ENCODE results near the gene ACSF2. TPM values are rescaled to one million over a fixed set of nuclear protein-coding genes. Genes with fewer than 3 reads are reported as not detected.
"Not testable (repeated sequence)": the region's sequence is repeated elsewhere in the genome, so short reads cannot be mapped to it uniquely, and the experiment has no call there.

ACSF2 gene
- total RNA-seq, 4 donors from 2014 or later, result 20.5 to 69.3 (median 31.9) TPM

DNA sequence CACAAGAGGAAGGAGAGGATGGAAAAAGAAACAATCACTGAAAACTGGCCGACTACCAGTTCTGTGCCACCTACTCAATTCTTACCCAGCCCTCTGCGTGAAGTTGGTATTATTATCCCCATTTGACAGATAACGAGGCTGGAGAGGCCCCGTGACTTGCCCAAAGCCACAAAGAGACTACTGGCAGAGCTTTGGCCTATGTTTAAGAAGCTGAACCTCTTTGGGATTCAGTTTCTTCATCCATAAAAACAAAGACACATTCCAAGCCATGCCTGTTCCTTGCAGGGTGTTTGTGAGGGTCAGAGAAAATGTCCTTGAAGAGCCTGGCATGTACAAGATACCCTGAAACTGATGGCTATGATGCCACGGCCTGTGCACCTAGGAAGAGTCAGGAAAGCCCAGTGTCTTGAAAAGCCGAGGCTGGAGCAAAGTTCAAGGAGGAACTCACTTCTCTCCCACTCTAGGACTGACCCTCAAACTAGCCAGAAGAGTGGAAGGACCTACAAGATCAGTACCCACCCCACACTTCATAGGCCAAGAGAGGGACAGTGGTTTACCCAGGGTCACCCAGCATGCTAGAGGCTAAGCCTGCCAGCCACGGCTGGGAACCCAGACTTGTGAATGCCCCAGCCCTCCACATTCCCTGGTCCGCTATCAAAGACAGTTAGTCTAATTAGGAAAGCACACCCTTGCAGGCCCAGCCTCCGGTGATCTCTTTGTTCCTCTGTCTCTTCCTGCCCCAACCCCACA, 1.6 kb upstream of the ACSF2 start:
- 67 to 76% methylated on average over 9 of the region's 9 CpGs for WGBS, 2 donors
- Histone ChIP-seq H3K27ac (peak overlapping the region in 1 of 4 donors; percentile 92), H3K4me1 (peaks cover 0 to 65% (median 36%) of the 10 kb centered on the region in 4 donors)

GRCh38 chr17:50424996-50425681, 879 bp upstream of the ACSF2 start:
- no peak for DNase-seq (ENCODE audit: low spot score in 2 of 2)
- peaks cover 0 to 65% (median 36%) of the 10 kb centered on the region in 4 donors for H3K4me1 ChIP-seq
- H3K4me3 ChIP-seq, result peak overlapping the region; percentile 52 to 88 (median 69)
- no peaks in the 10 kb centered on the region for H3K27me3 ChIP-seq
- 85 to 90% methylated on average over 4 to 6 of the region's 8 CpGs for WGBS, 2 donors
- TF ChIP-seq EP300 (IDR thresholded peaks at IDR 0.05) (no peak), POLR2A (IDR thresholded peaks at IDR 0.05) (no peak)
- TF ChIP-seq, protein P1, sequence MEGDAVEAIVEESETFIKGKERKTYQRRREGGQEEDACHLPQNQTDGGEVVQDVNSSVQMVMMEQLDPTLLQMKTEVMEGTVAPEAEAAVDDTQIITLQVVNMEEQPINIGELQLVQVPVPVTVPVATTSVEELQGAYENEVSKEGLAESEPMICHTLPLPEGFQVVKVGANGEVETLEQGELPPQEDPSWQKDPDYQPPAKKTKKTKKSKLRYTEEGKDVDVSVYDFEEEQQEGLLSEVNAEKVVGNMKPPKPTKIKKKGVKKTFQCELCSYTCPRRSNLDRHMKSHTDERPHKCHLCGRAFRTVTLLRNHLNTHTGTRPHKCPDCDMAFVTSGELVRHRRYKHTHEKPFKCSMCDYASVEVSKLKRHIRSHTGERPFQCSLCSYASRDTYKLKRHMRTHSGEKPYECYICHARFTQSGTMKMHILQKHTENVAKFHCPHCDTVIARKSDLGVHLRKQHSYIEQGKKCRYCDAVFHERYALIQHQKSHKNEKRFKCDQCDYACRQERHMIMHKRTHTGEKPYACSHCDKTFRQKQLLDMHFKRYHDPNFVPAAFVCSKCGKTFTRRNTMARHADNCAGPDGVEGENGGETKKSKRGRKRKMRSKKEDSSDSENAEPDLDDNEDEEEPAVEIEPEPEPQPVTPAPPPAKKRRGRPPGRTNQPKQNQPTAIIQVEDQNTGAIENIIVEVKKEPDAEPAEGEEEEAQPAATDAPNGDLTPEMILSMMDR (IDR thresholded peaks at IDR 0.05), result no peak
- no peaks in the 10 kb centered on the region for H3K9me3 ChIP-seq
- H3K36me3 ChIP-seq, result no peaks in the 10 kb centered on the region
- H3K27ac ChIP-seq, result peak overlapping the region; percentile 57 to 92 (median 83)

More for the DNA sequence above, 1.6 kb upstream of the ACSF2 start:
- no peaks in the 10 kb centered on the region for H3K27me3 ChIP-seq
- no peak for DNase-seq (ENCODE audit: low spot score in 2 of 2)
- no peak overlapping the region for H3K4me3 ChIP-seq
- no peaks in the 10 kb centered on the region for H3K9me3 ChIP-seq
- TF ChIP-seq EP300 (IDR thresholded peaks at IDR 0.05), result no peak
- TF ChIP-seq, protein P1 (IDR thresholded peaks at IDR 0.05), result no peak
- TF ChIP-seq POLR2A (IDR thresholded peaks at IDR 0.05), result no peak
- no peaks in the 10 kb centered on the region for H3K36me3 ChIP-seq

DNA sequence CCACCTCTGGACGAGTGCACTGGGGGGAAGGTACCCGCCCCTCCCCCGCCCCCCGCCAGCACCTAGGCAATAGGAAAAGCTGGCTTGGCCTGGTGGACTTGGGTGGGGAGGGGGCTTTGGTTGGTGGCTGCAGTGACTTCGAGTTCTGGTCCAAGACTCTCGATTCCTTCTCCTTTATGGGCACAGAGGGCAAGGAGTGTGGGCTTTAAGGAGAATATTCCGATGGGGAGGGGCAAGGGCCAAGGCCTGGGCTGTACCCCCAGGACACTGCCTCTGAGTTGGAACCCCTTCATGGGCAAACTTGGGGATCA, 409 bp downstream of the ACSF2 start:
- 0 to 2% methylated on average over 3 to 7 of the region's 7 CpGs for WGBS, 2 donors
- H3K36me3 ChIP-seq, result no peaks in the 10 kb centered on the region
- peak overlapping the region; percentile 57 to 92 (median 83) for H3K27ac ChIP-seq
- H3K4me3 ChIP-seq, result peak overlapping the region; percentile 52 to 88 (median 69)
- TF ChIP-seq, protein P1 (IDR thresholded peaks at IDR 0.05), result no peak
- no peak for TF ChIP-seq EP300 (IDR thresholded peaks at IDR 0.05)
- no peak for TF ChIP-seq POLR2A (IDR thresholded peaks at IDR 0.05)
- no peaks in the 10 kb centered on the region for H3K27me3 ChIP-seq
- DNase-seq (ENCODE audit: low spot score in 2 of 2), result no peak
- peaks cover 0 to 54% (median 27%) of the 10 kb centered on the region in 4 donors for H3K4me1 ChIP-seq
- H3K9me3 ChIP-seq, result no peaks in the 10 kb centered on the region

GRCh38 chr17:50426814-50427787, 1.1 kb downstream of the ACSF2 start:
- Histone ChIP-seq H3K27me3 (no peaks in the 10 kb centered on the region), H3K9me3 (no peaks in the 10 kb centered on the region), H3K27ac (peak overlapping the region; percentile 57 to 92 (median 83)), H3K4me3 (peak overlapping the region; percentile 52 to 88 (median 69)), H3K4me1 (peaks cover 0 to 47% (median 24%) of the 10 kb centered on the region in 4 donors), H3K36me3 (no peaks in the 10 kb centered on the region)
- TF ChIP-seq, protein P1 (IDR thresholded peaks at IDR 0.05), result peak in 1 of 5 experiments; percentile 25
- TF ChIP-seq POLR2A (IDR thresholded peaks at IDR 0.05), result no peak
- no peak for DNase-seq (ENCODE audit: low spot score in 2 of 2)
- WGBS, 2 donors, result 17 to 19% methylated on average over 4 of the region's 4 CpGs

DNA sequence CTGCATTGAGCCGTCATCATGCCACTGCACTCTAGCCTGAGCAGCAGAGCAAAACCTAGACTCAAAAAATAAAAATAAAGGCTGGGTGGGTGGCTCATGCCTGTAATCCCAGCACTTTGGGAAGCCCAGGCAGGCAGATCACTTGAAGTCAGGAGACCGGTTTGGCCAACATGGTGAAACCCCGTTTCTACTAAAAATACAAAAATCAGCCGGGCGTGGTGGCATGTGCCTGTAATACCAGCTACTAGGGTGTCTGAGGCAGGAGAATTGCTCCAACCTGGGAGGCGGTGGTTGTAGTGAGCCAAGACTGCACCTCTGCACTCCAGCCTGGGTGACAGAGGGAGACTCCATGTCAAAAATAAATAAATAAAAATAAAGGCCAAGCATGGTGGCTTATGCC, 2.1 kb downstream of the ACSF2 start:
- not testable (repeated sequence) for H3K36me3 ChIP-seq; H3K4me3 ChIP-seq; DNase-seq (ENCODE audit: low spot score in 2 of 2); H3K27ac ChIP-seq; H3K27me3 ChIP-seq; H3K9me3 ChIP-seq
- 82 to 87% methylated on average over 6 of the region's 6 CpGs for WGBS, 2 donors
- H3K4me1 ChIP-seq, result peaks cover 0 to 47% (median 24%) of the 10 kb centered on the region in 4 donors

Data from tibial nerve (tissue), 4 donors.